ENCODE measurements around the gene CDYL2.

GRCh38 chr16:80611930-80612327, 192.5 kb downstream of the CDYL2 start:
- TF ChIP-seq CTCF (IDR thresholded peaks at IDR 0.05) (no peak), POLR2A (IDR thresholded peaks at IDR 0.05) (no peak)

Measured in body of pancreas (tissue), 4 donors.